Measurements from ENCODE around the gene GALE.
"Not testable (repeated sequence)": the region's sequence is repeated elsewhere in the genome, so short reads cannot be mapped to it uniquely, and the experiment has no call there.

The GALE gene

DNA sequence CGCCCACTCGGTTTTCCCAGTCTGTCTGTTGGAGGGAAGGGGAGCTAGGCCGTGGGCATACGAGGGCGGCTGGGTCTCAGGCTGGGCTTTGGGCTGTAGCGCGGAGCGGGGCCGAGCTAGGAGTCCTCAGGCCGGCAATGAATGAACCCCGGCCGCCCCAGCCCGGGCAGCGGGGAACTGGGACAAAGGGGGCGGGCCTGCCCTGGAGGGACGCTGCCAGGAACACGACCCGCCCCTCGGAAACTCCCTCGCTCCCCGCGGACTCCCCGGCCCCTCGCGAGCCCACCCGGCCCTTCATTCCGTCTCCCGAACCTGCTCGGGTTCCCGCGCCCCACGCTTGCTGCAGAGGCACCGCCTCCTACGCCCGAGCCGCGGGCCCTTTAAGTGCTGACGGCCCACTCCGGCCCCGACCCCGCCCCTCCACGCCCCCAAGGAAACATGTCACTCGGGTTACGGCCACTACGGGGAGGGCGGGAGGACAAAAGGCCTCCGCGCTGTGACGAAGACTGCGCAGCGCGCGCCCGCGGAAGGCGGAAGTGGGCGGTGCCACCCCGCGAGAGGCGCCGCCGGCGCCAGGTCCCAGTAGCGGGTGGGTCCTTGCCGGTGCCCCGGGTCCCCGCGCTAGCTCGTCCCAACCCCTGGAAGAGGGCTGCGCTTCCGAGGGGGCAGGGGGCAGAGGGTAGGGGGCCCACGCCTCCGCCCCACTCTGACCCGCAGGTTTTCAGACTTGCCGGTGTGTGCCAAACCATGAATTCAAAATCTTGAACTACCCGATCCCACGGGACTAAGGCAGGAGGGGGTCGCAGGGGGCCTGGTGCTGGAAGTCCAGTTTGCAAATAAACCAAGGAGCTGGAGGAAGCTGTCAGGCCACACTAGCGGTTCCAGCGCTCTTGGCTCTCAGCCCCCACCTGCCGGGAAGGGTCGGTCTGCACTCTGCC is at the start of gene GALE:
Gene GALE, minus strand, starts transcription at position 355 of the 938 bp plus-strand sequence. CDS start 1,747 bp downstream, outside the sequence.
- DNase-seq (ENCODE audit: low spot score) = peak; percentile 96

DNA sequence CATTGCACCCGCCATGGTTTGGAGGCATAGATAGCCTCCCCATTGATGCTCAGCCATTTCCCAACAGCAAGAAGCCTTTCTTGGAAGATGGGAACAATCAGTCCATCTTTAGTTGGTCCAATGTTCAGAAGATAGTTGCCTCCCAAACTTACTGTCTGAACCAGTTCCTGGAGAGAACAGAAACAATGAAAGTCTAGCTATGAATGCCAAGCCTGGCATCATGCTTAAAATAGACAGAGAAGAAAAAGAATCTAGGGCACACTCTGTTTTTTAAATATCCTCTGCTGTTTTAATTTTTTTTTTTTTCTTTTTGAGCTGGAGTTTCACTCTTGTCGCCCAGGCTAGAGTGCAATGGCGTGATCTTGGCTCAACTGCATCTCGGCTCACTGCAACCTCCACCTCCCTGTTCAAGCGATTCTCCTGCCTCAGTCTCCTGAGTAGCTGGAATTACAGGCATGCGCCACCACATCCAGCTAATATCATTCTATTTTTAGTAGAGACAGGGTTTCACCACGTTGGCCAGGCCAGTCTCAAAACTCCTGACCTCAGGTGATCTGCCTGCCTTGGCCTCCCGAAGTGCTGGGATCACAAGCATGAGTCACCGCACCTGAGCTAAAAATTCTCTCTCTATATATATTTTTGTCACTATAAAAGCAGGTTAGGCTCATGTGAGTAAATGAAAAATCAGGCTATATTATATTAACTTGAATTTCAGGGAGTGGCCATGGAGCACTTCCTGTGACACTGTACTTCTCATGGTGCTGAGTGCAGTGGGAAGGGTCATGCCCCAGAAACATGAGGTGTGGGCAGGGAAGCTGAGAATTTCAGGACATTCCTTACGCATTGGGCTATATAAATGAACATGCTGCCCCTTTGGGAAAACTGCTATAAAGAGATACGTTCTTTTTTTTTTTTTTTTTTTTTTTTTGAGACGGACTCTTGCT is 48.4 kb upstream of the GALE start:
- no peak for DNase-seq (ENCODE audit: low spot score)

GRCh38 chr1:23847482-23848095 is 47.0 kb upstream of the GALE start:
- not testable (repeated sequence) for DNase-seq (ENCODE audit: low spot score)

DNA sequence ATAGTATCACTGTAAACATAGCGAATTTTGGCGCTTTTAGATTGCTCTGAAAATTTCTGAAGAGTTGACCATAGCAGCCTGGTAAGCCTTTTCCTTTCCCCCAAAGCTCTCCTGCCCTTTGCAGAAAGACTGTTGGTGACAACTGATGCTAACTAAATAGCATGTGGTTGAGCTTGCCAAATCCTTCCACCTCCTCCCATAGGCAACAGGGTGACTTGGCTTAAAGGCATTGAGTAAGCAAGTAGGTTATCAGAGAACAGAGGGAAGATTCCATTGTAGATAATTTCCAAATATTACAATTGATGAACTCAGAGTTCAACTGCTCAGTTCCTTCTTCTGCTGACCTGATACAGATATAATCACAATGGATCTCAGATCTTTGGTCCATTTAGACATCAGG is 44.6 kb upstream of the GALE start:
- no peak for DNase-seq (ENCODE audit: low spot score)

DNA sequence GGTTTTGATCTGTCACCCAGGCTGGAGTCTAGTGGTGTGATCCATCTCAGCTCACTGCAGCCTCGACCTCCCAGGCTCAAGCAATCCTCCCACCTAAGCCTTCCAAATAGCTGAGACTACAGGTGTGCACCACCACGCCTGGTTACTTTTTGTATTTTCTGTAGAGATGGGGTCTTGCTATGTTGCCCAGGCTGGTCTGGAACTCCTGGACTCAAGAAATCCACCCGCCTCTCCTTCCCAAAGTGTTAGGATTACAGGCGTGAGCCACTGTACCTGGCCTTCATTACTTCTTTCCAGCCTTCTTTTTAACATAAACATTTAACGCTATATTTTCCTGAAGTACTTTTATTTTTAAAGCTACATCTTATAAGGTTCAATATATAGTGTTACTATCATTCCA is 43.1 kb upstream of the GALE start:
- DNase-seq (ENCODE audit: low spot score) = no peak

DNA sequence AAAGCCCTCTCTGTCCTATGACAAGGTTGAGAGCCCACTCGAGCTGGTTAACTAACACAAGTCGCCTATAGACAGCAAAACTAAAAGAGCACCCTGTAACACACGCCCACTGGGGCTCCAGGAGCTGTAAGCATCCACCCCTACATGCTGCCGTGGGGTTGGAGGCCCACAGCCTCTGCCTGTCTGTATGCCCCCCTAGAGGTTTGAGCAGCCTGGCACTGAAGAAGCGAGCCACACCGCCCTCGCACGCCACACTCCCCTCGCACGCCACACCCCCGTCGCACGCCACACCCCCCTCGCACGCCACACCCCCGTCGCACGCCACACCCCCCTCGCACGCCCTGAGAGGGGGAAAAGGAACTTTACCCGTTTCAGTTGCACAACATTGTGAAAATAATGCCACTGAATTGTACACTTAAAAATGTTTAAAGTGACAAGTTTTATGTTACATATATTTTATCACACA is 37.9 kb upstream of the GALE start:
- DNase-seq (ENCODE audit: low spot score) = peak; percentile 51

- DNase-seq (ENCODE audit: low spot score) = no peak
Observed at GRCh38 chr1:23837908-23838307, 37.4 kb upstream of the GALE start.

DNA sequence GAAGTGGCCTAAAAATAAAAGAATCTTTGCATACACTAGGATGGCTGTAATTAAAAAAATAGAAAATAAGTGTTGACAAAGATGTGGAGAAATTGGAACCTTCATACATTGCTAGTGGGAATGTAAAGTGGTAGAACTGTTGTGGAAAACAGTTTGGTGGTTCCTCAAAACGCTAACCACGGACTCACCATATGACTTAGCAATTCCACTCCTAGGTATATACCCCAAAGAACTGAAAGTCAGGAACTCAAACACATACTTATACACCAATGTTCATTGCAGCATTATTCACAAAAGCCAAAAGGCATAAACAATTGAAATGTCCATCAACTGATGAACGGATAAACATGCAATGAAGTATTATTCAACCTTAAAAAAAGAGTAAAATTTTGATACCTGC is 35.5 kb upstream of the GALE start:
- DNase-seq (ENCODE audit: low spot score) = no peak

DNA sequence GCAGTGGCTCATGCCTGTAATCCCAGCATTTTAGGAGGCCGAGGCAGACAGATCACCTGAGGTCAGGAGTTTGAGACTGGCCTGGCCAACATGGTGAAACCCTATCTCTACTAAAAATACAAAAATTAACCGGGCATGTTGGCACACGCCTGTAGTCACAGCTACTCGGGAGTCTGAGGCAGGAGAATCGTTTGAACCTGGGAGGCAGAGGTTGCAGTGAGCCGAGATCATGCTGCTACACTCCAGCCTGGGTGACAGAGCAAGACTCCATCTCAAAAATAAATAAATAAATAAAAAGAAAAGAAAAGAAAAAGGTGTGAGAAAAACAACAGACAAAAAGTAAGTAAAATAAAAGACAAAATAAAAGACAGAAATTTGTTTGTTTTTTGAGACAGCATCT is 33.6 kb upstream of the GALE start:
- DNase-seq (ENCODE audit: low spot score) = not testable (repeated sequence)

- DNase-seq (ENCODE audit: low spot score) = no peak
Observed at GRCh38 chr1:23827717-23828116, 27.2 kb upstream of the GALE start.

DNA sequence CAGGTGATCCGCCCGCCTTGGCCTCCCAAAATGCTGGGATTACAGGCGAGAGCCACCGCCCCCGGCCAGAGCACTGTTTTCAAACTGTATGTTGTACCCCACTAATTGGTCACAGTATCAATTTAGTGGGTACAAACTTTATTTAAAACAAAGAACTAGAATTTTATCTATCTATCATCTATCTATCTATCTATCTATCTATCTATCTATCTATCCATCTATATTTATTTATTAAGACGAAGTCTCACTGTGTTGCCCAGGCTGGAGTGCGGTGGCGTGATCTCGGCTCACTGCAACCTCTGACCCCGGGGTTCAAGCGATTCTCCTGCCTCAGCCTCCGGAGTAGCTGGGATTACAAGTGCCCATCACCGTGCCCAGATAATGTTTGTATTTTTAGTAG is 26.0 kb upstream of the GALE start:
- DNase-seq (ENCODE audit: low spot score) = not testable (repeated sequence)

DNA sequence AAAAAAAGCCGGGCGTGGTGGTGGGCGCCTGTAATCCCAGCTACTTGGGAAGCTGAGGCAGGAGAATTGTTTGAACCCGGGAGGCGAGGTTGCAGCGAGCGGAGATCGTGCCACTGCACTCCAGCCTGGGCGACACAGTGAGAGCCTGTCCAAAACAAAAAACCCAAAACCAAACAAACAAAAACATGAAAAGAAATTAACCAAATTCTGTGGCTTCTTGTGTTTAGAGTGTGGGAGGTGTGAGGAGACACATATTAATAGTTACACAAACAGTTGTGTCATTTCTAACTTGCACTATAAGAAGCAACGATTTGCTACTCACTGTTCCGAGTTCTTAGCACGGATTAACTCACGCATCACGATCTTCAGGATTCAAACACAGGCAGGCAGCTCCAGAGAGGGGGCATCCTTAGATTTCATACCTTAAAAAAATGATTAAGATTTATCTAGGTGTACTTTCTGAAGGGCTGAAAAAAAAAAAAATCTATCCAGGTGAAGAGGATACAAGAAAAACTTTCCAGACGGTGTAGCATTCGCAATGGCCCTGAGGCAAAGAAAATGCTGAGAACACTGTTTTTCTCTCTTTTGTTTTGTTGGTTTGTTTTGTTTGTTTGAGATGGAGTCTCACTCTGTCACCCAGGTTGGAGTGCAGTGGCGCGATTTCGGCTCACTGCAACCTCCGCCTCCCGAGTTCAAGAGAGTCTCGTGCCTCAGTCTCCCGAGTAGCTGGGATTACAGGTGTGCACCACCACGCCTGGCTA is 25.4 kb upstream of the GALE start:
- no peak for DNase-seq (ENCODE audit: low spot score)

DNA sequence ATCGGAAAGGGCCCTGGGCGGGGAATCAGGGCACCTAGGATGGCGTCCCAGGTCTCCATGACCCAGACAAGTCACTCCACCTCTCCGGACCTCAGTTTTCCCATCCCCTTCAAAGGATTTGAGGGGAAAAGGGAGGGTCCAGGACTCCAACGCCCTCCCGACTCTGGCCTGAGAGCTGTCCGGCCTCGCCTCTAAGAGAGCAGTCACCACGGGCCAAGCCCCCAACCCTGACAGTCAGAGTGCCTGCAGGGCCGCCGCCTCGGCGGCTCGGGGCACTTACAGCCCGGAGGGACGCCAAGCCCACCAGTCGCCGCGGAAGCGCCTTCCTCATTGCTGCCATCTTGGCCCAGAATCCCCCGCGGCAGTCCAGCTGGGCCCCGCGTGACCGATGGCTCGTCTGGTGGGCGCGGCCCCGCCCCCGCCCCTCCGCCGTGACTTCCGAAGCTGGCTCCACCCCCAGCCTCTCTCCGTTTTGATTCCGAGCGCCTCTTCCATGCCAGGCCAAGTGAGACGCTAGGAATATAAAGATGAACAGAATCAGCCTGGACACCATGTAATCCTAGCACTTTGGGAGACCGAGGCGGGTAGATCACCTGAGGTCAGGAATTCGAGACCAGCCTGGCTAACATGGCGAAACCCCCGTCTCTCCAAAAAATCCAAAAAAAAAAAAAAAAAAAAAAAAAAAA is 24.7 kb upstream of the GALE start, which contains the start of gene HMGCL:
Gene HMGCL, minus strand, starts transcription at position 354 of the 686 bp plus-strand sequence. Its CDS starts 14 bp downstream, at position 340.
- DNase-seq (ENCODE audit: low spot score) = peak; percentile 81

- DNase-seq (ENCODE audit: low spot score) = no peak
Observed at GRCh38 chr1:23824711-23825075, 24.1 kb upstream of the GALE start.

- DNase-seq (ENCODE audit: low spot score) = no peak
Observed at GRCh38 chr1:23823767-23824166, 23.2 kb upstream of the GALE start.

DNA sequence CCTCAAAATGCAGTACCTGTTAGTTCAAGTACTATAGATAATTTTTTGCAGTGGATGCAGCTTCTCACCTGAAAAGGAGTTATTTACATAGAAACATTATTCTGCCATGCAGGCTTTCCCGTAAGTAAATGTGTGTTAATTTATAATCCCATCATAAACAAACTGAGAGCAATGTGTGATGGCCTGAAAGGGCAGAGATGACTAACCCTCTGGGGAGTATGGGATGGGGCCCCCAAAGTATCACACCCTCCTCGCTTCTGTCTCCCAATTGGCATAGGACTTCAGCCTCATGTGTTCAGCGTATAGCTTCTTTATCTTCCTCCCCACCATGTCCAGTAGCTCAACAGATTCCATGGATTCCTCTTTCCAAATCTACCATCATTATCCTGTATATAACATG is 17.1 kb upstream of the GALE start:
- DNase-seq (ENCODE audit: low spot score) = no peak

- DNase-seq (ENCODE audit: low spot score) = no peak
Observed at GRCh38 chr1:23816906-23817305, 16.4 kb upstream of the GALE start.

- DNase-seq (ENCODE audit: low spot score) = no peak
Observed at GRCh38 chr1:23816361-23816760, 15.8 kb upstream of the GALE start.

- DNase-seq (ENCODE audit: low spot score) = no peak
Observed at GRCh38 chr1:23814016-23814415, 13.5 kb upstream of the GALE start.

GRCh38 chr1:23810818-23811540 is 10.4 kb upstream of the GALE start:
- peak; percentile 42 for DNase-seq (ENCODE audit: low spot score)
